PC-3 (cell line): ENCODE results near the gene SLC35A2. TPM values are rescaled to one million over a fixed set of nuclear protein-coding genes. Genes with fewer than 3 reads are reported as not detected.

ENCODE experiments used
- ATAC-seq: fragments of 200-7000 bp; cut with Tn5 transposase; 2 replicates; pipeline ENCODE4 v1.9.1; 2020; ENCODE audit warnings: mild to moderate bottlenecking, moderate library complexity
- Bru-seq: library from RNA; stranded (reverse); fragments of 400-500 nt; gene quantifications from one replicate; lab custom pipeline; 2021; lab: Mats Ljungman, UMichigan
- BruChase-seq, 2 experiments: library from RNA; stranded (reverse); fragments of 400-500 nt; gene quantifications; one replicate each; lab custom pipeline; 2021; lab: Mats Ljungman, UMichigan
- BruUV-seq: library from RNA; stranded (reverse); fragments of 400-500 nt; replicated peaks from 2 replicates; lab custom pipeline; 2021; lab: Mats Ljungman, UMichigan
- CTCF ChIA-PET: fragments of 300-600 bp; sonication (Branson Sonifier 250); formaldehyde crosslinking; loops from one replicate; lab custom pipeline; 2022; ENCODE audit warnings: antibody characterized with exemption; lab: Charles Lee
- POLR2A ChIA-PET: fragments of 300-600 bp; sonication (Branson Sonifier 250); formaldehyde crosslinking; loops from one replicate; lab custom pipeline; 2022; ENCODE audit warnings: antibody characterized with exemption; ENCODE audit not compliant: unreplicated experiment; lab: Charles Lee
- DNase-seq: peaks from one replicate; pipeline ENCODE4 v3.0.0-alpha.2; 2015
- H2AFZ ChIP-seq: fragments of 300-600 bp; sonication (generic); 2 replicates; pipeline ENCODE4 v1.6.0; 2016; ENCODE audit warnings: antibody characterized with exemption, low read length
- H3F3A ChIP-seq: fragments of 300-600 bp; sonication (generic); one replicate; pipeline ENCODE4 v1.6.0; 2017; ENCODE audit warnings: antibody characterized with exemption, low read length, control low read depth, mild to moderate bottlenecking; ENCODE audit not compliant: unreplicated experiment
- H3K27ac ChIP-seq: fragments of 300-600 bp; sonication (generic); 2 replicates; pipeline ENCODE4 v1.5.1; 2016; ENCODE audit warnings: mild to moderate bottlenecking, low read length
- H3K27me3 ChIP-seq: fragments of 300-600 bp; sonication (generic); 2 replicates; pipeline ENCODE4 v1.6.1; 2016; ENCODE audit warnings: low read length, mixed read lengths
- H3K36me3 ChIP-seq: fragments of 300-600 bp; sonication (generic); 2 replicates; pipeline ENCODE4 v1.6.1; 2016; ENCODE audit warnings: low read depth, mixed run types, low read length, mixed read lengths
- H3K4me1 ChIP-seq: fragments of 300-600 bp; sonication (generic); 2 replicates; pipeline ENCODE4 v1.5.1; 2016; ENCODE audit warnings: low read length; ENCODE audit not compliant: insufficient read depth
- H3K4me2 ChIP-seq: fragments of 300-600 bp; sonication (generic); 2 replicates; pipeline ENCODE4 v1.6.0; 2016; ENCODE audit warnings: low read length
- H3K4me3 ChIP-seq: fragments of 300-600 bp; sonication (generic); 2 replicates; pipeline ENCODE4 v1.5.1; 2016; ENCODE audit warnings: mild to moderate bottlenecking, low read length, mixed read lengths
- H3K79me2 ChIP-seq: fragments of 300-600 bp; sonication (generic); 2 replicates; pipeline ENCODE4 v1.6.1; 2017; ENCODE audit warnings: low read length, mixed read lengths
- H3K9ac ChIP-seq: fragments of 300-600 bp; sonication (generic); 2 replicates; pipeline ENCODE4 v1.6.0; 2016; ENCODE audit warnings: mild to moderate bottlenecking, low read length
- H3K9me2 ChIP-seq: fragments of 300-600 bp; sonication (generic); replicated peaks from 2 replicates; pipeline ENCODE4 v1.6.1; 2016; ENCODE audit warnings: mixed run types, low read length, mixed read lengths
- H3K9me3 ChIP-seq: fragments of 300-600 bp; sonication (generic); 2 replicates; pipeline ENCODE4 v1.6.1; 2016; ENCODE audit warnings: low read length, mixed read lengths
- H4K20me1 ChIP-seq: fragments of 300-600 bp; sonication (generic); 2 replicates; pipeline ENCODE4 v1.6.1; 2016; ENCODE audit warnings: low read length, mixed read lengths
- EZH2 ChIP-seq: fragments of 300-600 bp; sonication (generic); IDR thresholded peaks from one replicate; pipeline ENCODE4 v1.6.1; 2017; ENCODE audit warnings: antibody characterized with exemption, mild to moderate bottlenecking, low read length; ENCODE audit not compliant: unreplicated experiment
- EZH2phosphoT487 ChIP-seq: fragments of 300-600 bp; sonication (generic); IDR thresholded peaks from 2 replicates; pipeline ENCODE4 v1.6.1; 2018; ENCODE audit warnings: mild to moderate bottlenecking, antibody characterized with exemption, low read length, borderline replicate concordance
- intact Hi-C: fragments of 100-400 bp; cut with micrococcal nuclease; formaldehyde crosslinking; loops from 2 replicates; pipeline ENCODE4 v1.9.0; 2023
- long read RNA-seq: library from polyadenylated mRNA; unstranded; transcript quantifications from one replicate; pipeline ENCODE4 v2.0.0, GENCODE V29; 2021; ENCODE audit not compliant: unreplicated experiment
- total RNA-seq: library from RNA; depleted of rRNA; stranded (reverse); fragments of >200 nt; gene quantifications from 2 replicates; pipeline ENCODE4 v1.2.3, GENCODE V29; 2014; rRNA removed
- TF ChIP-seq, protein P1 (sequence below): fragments of 300-600 bp; sonication (generic); conservative IDR thresholded peaks from 2 replicates; pipeline ENCODE4 v1.5.1; 2017; ENCODE audit warnings: antibody characterized with exemption, low read depth, mild to moderate bottlenecking, low read length

The SLC35A2 gene
- total RNA-seq (46.6 and 46.8 TPM in 2 replicates), Bru-seq, nascent RNA (percentile 72 among the genes with signal in this experiment), BruChase-seq, experiment 1, labeled RNA remaining after a 6-hour chase (percentile 96 among the genes with signal in this experiment), BruChase-seq, experiment 2, labeled RNA remaining after a 2-hour chase (percentile 89 among the genes with signal in this experiment)
- long read RNA-seq, transcript SLC35A2-204 (4 exons, 3,047 nt): major isoform, 48 of 137 reads
- long read RNA-seq, transcript SLC35A2-202 (3 exons, 903 nt): minor isoform, 9 of 137 reads
- long read RNA-seq, transcript SLC35A2-207 (4 exons, 1,739 nt): minor isoform, 9 of 137 reads
- long read RNA-seq, partial matches to known transcripts: 17 of 137 reads
- long read RNA-seq, other reads (novel, unspliced or antisense): 50 of 137 reads

DNA sequence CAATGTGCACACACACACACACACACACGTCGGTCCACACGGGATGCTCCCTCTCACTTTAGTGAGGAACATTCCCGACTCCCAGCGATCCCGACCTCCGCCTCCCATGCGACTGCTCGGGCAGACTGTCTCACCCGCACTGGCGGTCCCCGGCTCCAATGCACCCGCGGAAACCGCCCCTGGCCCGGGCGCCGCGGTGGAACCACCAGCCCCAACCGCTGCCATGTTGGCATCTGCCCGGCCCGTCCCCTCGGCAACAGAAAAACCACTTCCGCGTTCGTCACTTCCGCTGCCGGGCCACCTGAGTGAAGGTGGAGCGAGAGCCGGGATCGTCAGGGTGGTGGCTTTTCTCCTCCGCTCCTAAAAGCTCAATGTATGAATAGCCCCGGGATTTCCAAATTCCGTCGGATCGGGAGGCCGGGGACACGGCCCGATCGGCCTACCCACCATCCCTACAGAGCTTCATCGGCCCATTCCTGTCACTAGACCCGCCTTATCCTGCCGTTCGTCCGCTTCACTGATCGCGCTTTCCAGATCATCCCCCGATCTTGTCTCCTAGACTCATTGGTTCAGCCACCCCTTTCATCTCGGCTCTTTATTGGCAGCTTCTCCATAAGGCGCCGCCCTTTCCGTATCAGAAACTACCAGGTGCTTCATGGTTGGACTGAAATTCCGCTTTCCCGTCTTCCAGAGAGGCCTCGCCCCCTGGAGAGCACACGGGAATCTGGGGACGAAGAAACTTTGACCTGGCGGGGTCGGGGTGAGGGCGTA, at the start of gene SLC35A2:
SLC35A2 (minus strand) TSS at position 235 of the 771 bp plus-strand sequence; CDS start at position 225, 10 bp downstream.
- DNase-seq: peak; percentile 84
- H3K4me1 ChIP-seq: peaks cover 16% of the 10 kb centered on the region
- TF ChIP-seq EZH2 (no peak), EZH2phosphoT487 (no peak)
- TF ChIP-seq, protein P1, sequence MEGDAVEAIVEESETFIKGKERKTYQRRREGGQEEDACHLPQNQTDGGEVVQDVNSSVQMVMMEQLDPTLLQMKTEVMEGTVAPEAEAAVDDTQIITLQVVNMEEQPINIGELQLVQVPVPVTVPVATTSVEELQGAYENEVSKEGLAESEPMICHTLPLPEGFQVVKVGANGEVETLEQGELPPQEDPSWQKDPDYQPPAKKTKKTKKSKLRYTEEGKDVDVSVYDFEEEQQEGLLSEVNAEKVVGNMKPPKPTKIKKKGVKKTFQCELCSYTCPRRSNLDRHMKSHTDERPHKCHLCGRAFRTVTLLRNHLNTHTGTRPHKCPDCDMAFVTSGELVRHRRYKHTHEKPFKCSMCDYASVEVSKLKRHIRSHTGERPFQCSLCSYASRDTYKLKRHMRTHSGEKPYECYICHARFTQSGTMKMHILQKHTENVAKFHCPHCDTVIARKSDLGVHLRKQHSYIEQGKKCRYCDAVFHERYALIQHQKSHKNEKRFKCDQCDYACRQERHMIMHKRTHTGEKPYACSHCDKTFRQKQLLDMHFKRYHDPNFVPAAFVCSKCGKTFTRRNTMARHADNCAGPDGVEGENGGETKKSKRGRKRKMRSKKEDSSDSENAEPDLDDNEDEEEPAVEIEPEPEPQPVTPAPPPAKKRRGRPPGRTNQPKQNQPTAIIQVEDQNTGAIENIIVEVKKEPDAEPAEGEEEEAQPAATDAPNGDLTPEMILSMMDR: no peak
- ChIA-PET CTCF (no interaction called here), POLR2A (interaction anchor here (0.7 to 1.2 kb wide), 3 partner anchors 14 to 235 kb away, joined by 3 to 8 read pairs (median 5); partner anchors contain the start of genes PQBP1 and TIMM17B)
- H3K27me3 ChIP-seq: no peaks in the 10 kb centered on the region
- H3K27ac ChIP-seq: peak within 1 kb of the TSS; percentile 91
- BruUV-seq: no TSS peak
- intact Hi-C loops: loop anchor here (2.0 to 5.0 kb wide), 2 partner anchors 15 to 109 kb away; partner anchors contain the start of genes HDAC6, PQBP1 and TIMM17B
- peak; percentile 93 for ATAC-seq
- H3K9me2 ChIP-seq: no peaks in the 10 kb centered on the region
- peaks cover 46% of the 10 kb centered on the region for H3K79me2 ChIP-seq
- H2AFZ ChIP-seq: peak within 1 kb of the TSS; percentile 93
- peaks cover 11% of the 10 kb centered on the region; the same call in 1 of the 2 replicates for H3K36me3 ChIP-seq
- H4K20me1 ChIP-seq: no peaks in the 10 kb centered on the region
- no peaks in the 10 kb centered on the region for H3K9me3 ChIP-seq
- H3K9ac ChIP-seq: peak within 1 kb of the TSS; percentile 94
- no peaks in the 10 kb centered on the region for H3F3A ChIP-seq
- H3K4me2 ChIP-seq: peak within 1 kb of the TSS; percentile 95
- H3K4me3 ChIP-seq: peak within 1 kb of the TSS; percentile 85

DNA sequence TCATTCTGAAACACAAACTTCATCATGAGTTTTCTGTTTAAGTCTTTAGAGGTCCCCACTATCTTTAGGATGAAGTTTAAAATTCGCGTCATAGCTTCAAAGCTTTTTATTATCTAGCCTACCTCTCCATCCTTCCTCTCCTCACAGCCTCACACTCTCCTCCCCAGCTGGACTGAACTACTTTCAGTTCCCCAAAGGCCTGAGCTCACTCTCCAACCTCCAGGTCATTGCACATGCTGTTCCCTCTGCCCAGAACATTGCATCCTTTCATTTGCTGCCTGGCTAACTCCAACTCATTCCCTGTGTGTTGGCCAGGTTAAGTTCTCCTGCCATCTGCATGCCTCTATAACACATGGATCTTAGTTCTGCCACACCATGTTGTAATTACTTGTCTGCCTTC, 48.8 kb upstream of the SLC35A2 start:
- H3K9me3 ChIP-seq: no peaks in the 10 kb centered on the region
- no peak overlapping the region for H2AFZ ChIP-seq
- H4K20me1 ChIP-seq: no peaks in the 10 kb centered on the region
- no peak overlapping the region for H3K4me3 ChIP-seq
- H3K36me3 ChIP-seq: no peaks in the 10 kb centered on the region
- peaks cover 19% of the 10 kb centered on the region for H3K4me1 ChIP-seq
- H3K9me2 ChIP-seq: no peaks in the 10 kb centered on the region
- ChIA-PET CTCF (no interaction called here), POLR2A (no interaction called here)
- DNase-seq (no peak), ATAC-seq (no peak)
- TF ChIP-seq, protein P1: no peak
- TF ChIP-seq EZH2: no peak
- TF ChIP-seq EZH2phosphoT487: no peak
- BruUV-seq: no TSS peak
- H3K27me3 ChIP-seq: no peaks in the 10 kb centered on the region
- peaks cover 19% of the 10 kb centered on the region for H3K79me2 ChIP-seq
- no peaks in the 10 kb centered on the region for H3F3A ChIP-seq
- intact Hi-C loops: no loop called here
- H3K27ac ChIP-seq: no peak overlapping the region
- no peak overlapping the region for H3K4me2 ChIP-seq
- H3K9ac ChIP-seq: no peak overlapping the region
